ENCODE results near the gene LRP10.
A peak's percentile ranks its signal among the peaks of the same experiment; 100 is the strongest.
"Not testable (repeated sequence)": the region's sequence is repeated elsewhere in the genome, so short reads cannot be mapped to it uniquely, and the experiment has no call there.

Gene LRP10

DNA sequence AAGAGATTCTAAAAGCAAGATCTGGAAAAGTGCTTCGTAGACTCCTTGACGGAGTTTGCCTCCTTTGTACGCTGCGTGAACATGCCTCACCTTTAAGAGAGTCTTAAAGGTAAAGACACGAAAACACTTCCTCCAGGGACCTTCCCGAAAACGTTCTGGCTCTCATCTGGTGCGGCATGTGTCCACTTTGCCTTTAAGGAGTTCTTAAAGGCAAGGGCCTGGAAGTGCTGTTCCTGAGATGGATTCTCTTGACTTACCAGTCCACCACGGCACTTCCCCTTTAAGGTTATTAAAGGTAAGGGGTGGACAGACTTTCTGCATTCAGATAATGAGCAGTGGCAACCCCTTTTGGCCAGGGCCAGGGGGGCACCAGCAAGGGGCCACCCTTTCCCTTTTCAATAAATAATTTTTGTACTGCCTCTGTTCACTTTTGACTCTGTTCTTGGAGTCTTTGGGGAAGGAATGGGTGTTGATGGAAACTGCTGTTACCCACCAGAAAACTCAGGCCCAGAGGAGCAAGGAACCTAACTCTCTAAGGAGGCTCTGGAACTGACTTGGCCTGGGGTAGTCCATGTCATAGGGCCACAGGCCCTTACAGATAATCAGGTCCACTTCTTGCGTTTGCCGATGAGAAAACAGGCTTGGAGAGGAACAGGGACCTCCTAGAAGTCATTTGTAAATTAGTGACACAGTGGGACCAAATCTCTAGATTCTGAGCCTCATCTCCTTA is 15.9 kb downstream of the LRP10 start:
- DNase-seq: peak; percentile 94 to 95

DNA sequence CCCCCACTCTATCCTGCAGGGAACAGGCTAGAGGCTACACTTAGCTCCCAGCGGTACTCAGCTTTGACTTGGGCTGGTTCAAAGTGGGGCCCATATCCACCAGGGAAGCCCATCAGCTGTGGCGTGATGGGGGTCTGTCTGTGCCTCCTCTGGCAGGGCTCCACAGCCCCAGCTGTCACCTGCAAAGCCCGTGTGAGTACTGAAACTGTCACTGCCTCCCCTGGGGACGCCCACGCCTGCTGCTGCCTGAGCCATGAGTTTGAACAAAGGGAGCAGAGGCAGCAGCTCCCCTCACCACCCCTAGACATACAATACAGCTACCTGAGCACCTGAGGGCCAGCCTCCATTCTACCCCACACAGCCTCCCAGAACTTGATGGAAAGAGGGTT is 16.4 kb downstream of the LRP10 start:
- DNase-seq: no peak

- no peak for DNase-seq
These were observed 17.1 kb downstream of the LRP10 start for GRCh38 chr14:22888662-22889061.

DNA sequence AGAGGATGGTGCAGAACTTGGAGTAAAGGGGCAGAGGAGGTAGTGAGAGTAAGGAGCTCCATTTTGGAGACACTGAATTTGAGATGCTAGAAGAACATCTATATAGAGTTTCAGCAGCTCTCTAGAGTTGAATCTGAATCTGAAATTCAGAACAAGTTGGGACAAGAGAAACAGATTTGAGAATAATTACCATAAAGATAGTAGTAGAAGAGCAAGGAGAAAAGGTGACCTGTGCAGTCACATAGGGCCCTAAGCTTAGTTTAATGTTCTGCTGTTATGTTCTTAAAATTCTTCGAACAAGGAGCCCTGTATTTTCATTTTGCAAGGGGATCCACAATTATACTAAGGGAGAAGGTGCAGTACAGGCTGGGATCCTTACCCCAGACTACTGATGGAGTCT is 18.9 kb downstream of the LRP10 start:
- DNase-seq: no peak

DNA sequence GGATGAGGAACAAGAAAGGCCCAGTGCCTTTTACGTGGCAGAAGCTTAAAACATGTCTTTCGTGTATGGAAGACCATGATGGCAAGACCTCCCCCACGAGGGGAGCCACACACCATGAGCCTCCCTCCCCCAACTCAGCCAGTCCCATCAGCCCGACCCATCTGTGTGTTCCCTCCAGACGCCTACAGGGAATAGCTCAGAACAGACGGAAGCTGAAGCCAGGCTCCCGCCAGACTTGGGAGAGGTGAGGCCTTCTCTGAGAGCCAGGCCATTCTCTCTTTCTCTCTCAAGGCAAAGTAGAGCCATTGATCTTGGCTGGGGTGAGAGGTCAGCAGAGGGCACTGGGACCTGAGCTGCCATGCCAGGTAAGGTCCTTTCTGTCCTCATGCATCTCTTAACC is 20.9 kb downstream of the LRP10 start:
- DNase-seq: no peak

GRCh38 chr14:22893706-22894105 is 22.2 kb downstream of the LRP10 start:
- DNase-seq: no peak

- no peak for DNase-seq
These were observed 23.9 kb downstream of the LRP10 start for GRCh38 chr14:22895402-22895801.

DNA sequence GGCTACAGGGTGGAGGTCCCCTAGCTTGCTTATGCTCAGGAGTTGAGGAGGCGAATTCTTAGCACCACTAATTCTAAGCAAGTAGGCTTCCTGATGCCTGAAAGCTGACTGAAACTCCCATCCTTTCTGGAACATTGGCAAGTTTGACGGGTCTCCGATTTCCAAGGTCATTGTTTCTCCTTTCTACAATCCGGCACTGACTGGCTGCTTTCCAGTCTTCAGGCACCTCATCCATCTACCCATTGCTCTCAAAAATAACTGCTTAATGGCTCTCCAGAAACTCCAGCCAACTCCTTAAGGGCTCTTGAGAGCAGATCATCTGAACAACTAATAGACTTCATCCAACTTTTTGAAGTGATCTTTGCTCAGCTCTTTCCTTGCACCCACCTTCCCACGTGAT is 24.8 kb downstream of the LRP10 start:
- no peak for DNase-seq

DNA sequence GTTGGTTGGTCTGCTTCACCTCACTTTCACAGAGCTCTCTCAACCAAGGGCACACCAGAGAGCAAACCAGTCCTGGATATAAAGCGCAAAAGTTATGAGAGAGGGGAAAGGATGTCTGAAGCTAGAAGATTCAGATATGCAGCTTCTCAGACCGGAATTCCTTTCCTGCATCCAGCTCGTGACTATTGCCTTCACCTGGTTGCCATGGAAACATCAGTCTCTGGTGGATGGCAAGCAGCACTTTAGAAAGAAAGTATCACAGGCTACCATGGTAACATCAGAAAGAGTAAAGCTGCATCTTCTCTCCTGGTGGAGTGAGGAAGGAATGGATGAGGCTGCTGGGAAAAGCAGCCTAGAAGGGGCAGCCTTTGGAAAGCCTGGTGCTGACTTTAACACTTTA is 25.2 kb downstream of the LRP10 start:
- DNase-seq: no peak

DNA sequence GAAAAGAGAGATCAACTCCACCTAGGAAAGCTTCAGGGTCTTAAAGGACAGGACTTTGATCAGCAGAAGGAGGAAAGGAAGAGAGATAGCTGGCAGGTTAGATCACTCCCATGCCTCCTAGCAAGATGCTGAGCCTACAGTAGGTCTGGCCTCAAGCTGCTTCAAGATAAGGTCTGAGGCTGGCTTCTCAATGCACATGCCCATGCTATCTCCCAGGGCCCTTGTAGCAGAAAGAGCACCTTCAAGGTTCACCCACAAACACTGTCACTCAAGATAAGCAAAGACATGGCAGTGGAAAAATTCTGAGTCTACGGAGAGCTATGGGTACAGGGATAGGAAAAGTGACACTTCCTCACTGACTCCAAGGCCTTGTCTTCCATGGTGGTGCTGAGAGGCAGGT is 25.8 kb downstream of the LRP10 start:
- DNase-seq: no peak

- DNase-seq: no peak
These were observed 27.0 kb downstream of the LRP10 start for GRCh38 chr14:22898302-22899090.

DNA sequence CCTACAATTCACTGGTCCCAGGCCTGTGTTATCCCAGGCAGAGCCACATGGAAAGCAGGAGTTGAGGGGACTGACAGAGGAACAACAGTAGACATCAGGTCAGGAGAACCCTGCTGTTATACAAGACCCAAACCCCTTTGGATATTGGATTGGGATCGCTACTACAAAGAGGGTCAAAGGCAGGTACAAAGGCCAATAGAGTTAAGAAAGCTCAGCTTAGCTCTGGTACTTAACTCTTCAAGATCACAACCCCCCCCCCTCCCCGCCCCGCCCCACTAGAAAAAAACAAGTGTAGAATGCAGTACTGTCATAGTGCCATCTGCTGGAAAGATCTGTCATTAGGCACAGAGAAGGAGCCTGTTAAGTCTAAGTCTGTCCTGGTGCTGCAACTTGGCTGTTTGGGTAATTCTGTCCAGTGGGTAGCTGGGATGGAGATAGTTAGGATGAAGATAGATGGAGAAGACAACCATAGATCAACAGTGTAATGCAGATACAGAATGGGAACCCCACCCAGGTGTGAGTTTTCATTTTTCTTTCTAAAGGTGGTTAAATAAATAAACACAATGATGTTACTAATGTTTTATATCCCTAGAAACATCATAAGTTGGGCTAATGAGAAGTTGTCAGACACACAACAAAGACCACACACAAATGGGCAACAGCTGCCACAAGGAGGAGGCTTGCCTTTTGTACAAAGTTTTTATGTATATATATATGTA is 28.7 kb downstream of the LRP10 start:
- DNase-seq: peak; percentile 38 to 49

GRCh38 chr14:22901799-22902198 is 30.3 kb downstream of the LRP10 start:
- no peak for DNase-seq

- DNase-seq: no peak
These were observed 32.2 kb downstream of the LRP10 start for GRCh38 chr14:22903742-22904087.

GRCh38 chr14:22905627-22906026 is 34.1 kb downstream of the LRP10 start:
- no peak for DNase-seq

DNA sequence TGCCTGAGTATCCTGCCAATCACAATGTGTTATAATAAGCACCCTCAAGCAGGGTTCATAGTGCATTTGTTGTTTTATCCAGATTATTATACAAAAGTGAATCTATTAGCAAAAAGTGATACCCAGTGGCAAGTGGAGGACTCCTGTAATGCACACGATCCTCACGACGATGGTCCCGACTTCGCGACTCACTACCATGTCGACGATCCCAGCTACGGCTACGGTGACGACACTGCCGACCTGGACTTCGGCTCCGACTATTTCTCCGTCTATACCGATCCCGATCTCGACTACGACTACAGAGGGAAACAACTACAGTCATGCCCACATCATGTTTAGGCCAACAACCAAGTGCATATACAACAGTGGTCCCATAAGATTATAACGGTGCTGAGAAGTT is 34.5 kb downstream of the LRP10 start:
- no peak for DNase-seq

GRCh38 chr14:22907429-22907828 is 35.9 kb downstream of the LRP10 start:
- no peak for DNase-seq

- DNase-seq: no peak
These were observed 37.1 kb downstream of the LRP10 start for GRCh38 chr14:22908601-22909000.

DNA sequence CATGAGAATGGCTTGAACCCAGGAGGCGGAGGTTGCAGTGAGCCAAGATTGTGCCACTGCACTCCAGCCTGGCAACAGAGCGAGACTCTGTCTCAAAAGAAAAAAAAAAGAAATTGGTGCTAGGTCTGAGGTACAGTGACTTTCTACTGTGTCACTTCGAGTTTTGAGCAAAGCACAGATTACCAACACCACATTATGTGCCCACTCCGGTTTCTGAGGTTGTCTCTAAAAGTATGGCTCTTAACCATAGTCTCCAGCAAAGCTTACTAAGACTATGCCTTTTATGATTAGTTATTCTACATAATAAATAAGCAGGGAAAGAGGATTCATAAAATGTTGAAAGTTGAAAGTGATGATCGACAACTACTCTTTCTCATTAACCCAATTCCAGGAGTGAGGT is 39.4 kb downstream of the LRP10 start:
- DNase-seq: no peak

GRCh38 chr14:22914836-22915235 is 43.3 kb downstream of the LRP10 start:
- not testable (repeated sequence) for DNase-seq

GRCh38 chr14:22915886-22916521 is 44.5 kb downstream of the LRP10 start:
- no peak for DNase-seq

GRCh38 chr14:22918804-22919600 is 47.5 kb downstream of the LRP10 start, which contains the start of gene RBM23:
Gene RBM23 (minus strand): TSS chr14:22919149.
- DNase-seq: peak; percentile 100

GRCh38 chr14:22919601-22919921 is 48.0 kb downstream of the LRP10 start:
- DNase-seq: no peak
